Measurements from ENCODE around the gene GTF3C5. TPM values are rescaled to one million over a fixed set of nuclear protein-coding genes. Genes with fewer than 3 reads are reported as not detected.

GTF3C5 gene
- total and polyA plus RNA-seq, 2 of the 4 experiments (the other 2 are of a cell fraction) = 49.1 to 52.3 TPM

DNA sequence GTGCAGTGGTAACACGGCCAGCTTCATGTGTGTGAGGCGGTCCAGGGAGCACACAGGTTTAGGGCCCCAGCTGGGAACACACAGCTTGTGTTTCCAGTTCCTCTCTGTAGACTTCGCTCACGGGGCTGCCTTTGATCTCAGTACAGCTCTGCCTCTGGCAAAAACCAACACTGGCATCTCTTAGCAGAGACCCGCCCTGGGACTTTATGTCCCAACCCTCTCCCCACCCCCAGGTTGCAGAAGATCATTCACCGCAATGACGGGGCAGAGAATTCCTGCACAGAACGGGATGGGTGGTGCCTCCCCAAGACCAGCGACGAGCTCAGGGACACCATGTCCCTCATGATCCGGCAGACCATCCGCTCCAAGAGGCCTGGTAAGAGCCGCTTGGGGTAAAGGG lies 25.7 kb downstream of the GTF3C5 start:
- intact Hi-C loops (cut with micrococcal nuclease) (no loop called here), in situ Hi-C loops (cut with MboI; ENCODE audit: low sequenced_read_pairs) (no loop called here), dilution Hi-C loops (cut with HindIII; ENCODE audit: low sequenced_read_pairs, unreplicated experiment) (no loop called here)
- Histone ChIP-seq H3K18ac (ENCODE audit: low read depth, low read length) (no peak overlapping the region), H2AK9ac (replicated peaks; ENCODE audit: low read depth, low read length, poor library complexity) (no peak overlapping the region), H3K56ac (ENCODE audit: extremely low read depth, insufficient read depth, low read length) (no peak overlapping the region), H2BK15ac (ENCODE audit: low read depth, low read length) (no peak overlapping the region), H3K27ac (ENCODE audit: insufficient read depth, low read length) (no peak overlapping the region), H3K4me1 (ENCODE audit: control insufficient read depth, insufficient read depth, low read length) (peaks cover 3% of the 10 kb centered on the region; the same call in 1 of the 2 replicates), H2AK5ac (ENCODE audit: low read depth, low read length) (no peak overlapping the region), H4K91ac (ENCODE audit: insufficient read depth, low read depth, low read length) (no peak overlapping the region), H3K9me3 (ENCODE audit: control insufficient read depth, insufficient read depth, low read length) (no peaks in the 10 kb centered on the region), H3K36me3 (ENCODE audit: control insufficient read depth, insufficient read depth, low read length) (peaks cover 52% of the 10 kb centered on the region), H2AFZ (replicated peaks; ENCODE audit: low read length, poor library complexity) (no peak overlapping the region), H4K20me1 (ENCODE audit: insufficient read depth, low read length) (no peaks in the 10 kb centered on the region; the same call in 1 of the 2 replicates), H3K4me3 (ENCODE audit: insufficient read depth, low read depth, low read length) (no peak overlapping the region), H3K4ac (ENCODE audit: low read depth, low read length) (no peak overlapping the region), H3K79me1 (ENCODE audit: low read depth in 1 of 2, low read length in 2 of 2) (peaks cover 0 to 5% of the 10 kb centered on the region in 2 experiments; a peak in 2 of 4 replicates), H2BK5ac (ENCODE audit: low read depth, low read length, poor library complexity, severe bottlenecking) (no peak overlapping the region), H3K4me2 (ENCODE audit: low read depth, low read length) (no peak overlapping the region), H4K5ac (ENCODE audit: low read depth, low read length) (no peak overlapping the region), H2BK120ac (ENCODE audit: low read depth, low read length) (no peak overlapping the region), H4K8ac (ENCODE audit: low read depth in 2 of 2, low read length in 2 of 2) (no peak overlapping the region), H3K14ac (replicated peaks; ENCODE audit: low read depth, low read length) (no peak overlapping the region), H3K9ac (ENCODE audit: low read depth, low read length) (no peak overlapping the region), H3K23ac (ENCODE audit: low read depth, low read length) (no peak overlapping the region), H3K27me3 (ENCODE audit: control insufficient read depth, insufficient read depth, low read length) (no peaks in the 10 kb centered on the region), H3K9me1 (ENCODE audit: insufficient read depth, low read length) (no peaks in the 10 kb centered on the region), H2BK20ac (ENCODE audit: low read depth, low read length) (no peak overlapping the region)
- TF ChIP-seq, protein P1, sequence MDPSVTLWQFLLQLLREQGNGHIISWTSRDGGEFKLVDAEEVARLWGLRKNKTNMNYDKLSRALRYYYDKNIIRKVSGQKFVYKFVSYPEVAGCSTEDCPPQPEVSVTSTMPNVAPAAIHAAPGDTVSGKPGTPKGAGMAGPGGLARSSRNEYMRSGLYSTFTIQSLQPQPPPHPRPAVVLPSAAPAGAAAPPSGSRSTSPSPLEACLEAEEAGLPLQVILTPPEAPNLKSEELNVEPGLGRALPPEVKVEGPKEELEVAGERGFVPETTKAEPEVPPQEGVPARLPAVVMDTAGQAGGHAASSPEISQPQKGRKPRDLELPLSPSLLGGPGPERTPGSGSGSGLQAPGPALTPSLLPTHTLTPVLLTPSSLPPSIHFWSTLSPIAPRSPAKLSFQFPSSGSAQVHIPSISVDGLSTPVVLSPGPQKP (IDR thresholded peaks at IDR 0.05; ENCODE audit: borderline replicate concordance, low read depth, low read length) = no peak
- TF ChIP-seq MAFK (IDR thresholded peaks at IDR 0.05; ENCODE audit: low read depth, low read length) (no peak), MAZ (IDR thresholded peaks at IDR 0.05; ENCODE audit: borderline replicate concordance, low read depth, low read length) (no peak), RAD21 (IDR thresholded peaks at IDR 0.05; ENCODE audit: low read length) (no peak), NFE2L2 (IDR thresholded peaks at IDR 0.05; ENCODE audit: low read depth, low read length) (no peak), CEBPB (IDR thresholded peaks at IDR 0.05; ENCODE audit: low read depth, low read length) (no peak), FOS (IDR thresholded peaks at IDR 0.05; ENCODE audit: low read depth, low read length) (no peak), MXI1 (IDR thresholded peaks at IDR 0.05; ENCODE audit: borderline replicate concordance, low read depth, low read length) (no peak)
- ChIA-PET POLR2A (ENCODE audit: unreplicated experiment) (no interaction called here), CTCF (no interaction called here)
- DNase-seq (no peak), ATAC-seq (ENCODE audit: low read depth) (no peak)
- no TSS peak for BruUV-seq (replicated peaks)
- WGBS, 2 experiments (ENCODE audit: extremely low coverage in 2 of 2, insufficient read length in 1 of 2) = 97% methylated on average over 11 of the region's 13 CpGs; no CpG with 5 or more reads in 1 of the 2 experiments
